LNCAP (cell line): ENCODE results near the gene WDR7.

Source experiments
- TF ChIP-seq, protein P1 (sequence below): fragments of 450-650 bp; IDR thresholded peaks from 2 replicates; pipeline ENCODE4 v1.5.1; 2017; ENCODE audit warnings: mild to moderate bottlenecking

WDR7 gene

DNA sequence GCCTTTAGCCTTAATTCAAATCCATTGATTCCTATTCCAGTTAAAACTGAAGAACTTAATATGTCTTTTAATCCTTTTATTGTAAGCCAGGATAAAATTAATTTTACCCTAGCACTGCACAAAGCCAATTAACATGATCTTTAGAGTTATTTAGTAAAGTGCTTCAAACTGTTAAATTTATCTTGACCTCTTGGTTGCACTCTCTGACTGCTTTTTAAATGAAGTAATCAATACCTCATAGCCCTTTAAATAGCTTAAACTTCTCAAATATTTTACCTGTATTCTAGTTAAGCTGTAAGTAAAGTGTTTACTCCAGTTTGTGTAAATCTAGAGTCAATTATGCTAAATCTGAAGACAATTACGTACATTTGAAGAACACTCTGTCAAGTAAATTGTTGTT lies 221.0 kb downstream of the WDR7 start:
- TF ChIP-seq, protein P1, sequence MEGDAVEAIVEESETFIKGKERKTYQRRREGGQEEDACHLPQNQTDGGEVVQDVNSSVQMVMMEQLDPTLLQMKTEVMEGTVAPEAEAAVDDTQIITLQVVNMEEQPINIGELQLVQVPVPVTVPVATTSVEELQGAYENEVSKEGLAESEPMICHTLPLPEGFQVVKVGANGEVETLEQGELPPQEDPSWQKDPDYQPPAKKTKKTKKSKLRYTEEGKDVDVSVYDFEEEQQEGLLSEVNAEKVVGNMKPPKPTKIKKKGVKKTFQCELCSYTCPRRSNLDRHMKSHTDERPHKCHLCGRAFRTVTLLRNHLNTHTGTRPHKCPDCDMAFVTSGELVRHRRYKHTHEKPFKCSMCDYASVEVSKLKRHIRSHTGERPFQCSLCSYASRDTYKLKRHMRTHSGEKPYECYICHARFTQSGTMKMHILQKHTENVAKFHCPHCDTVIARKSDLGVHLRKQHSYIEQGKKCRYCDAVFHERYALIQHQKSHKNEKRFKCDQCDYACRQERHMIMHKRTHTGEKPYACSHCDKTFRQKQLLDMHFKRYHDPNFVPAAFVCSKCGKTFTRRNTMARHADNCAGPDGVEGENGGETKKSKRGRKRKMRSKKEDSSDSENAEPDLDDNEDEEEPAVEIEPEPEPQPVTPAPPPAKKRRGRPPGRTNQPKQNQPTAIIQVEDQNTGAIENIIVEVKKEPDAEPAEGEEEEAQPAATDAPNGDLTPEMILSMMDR = no peak

DNA sequence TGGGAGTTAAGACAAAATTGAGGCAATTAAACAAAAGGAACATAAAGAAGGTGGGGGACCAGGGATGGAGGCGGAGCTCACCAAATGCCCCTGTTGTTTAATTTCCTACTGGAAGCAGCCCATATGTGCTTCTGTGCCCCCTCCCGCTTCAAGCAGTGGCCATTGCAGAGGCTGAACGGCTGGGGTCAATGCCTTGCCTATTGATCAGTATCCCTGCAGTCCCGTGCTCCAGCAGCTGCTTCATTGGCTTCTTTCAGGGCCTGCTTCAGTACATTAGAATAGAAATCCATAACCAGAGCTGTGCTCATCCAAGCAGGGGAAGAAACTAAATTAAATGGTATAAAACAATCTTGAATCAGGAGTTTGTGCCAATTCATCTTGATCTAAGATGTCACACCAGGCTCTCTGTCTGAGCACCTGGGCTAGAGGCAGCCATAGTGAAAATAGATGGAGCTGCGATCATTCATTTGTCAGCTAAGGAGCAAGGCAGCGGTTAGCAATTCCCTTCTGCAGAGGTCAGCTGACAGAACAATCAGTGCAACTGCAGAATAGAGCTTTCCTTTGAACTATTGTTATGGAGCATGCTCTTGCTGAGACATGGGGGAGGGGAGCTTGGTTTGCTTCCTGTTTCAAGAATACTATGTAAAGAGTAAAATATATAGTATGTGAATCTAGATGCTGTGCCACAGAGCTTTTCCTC lies 222.4 kb downstream of the WDR7 start:
- TF ChIP-seq, protein P1 = no peak

DNA sequence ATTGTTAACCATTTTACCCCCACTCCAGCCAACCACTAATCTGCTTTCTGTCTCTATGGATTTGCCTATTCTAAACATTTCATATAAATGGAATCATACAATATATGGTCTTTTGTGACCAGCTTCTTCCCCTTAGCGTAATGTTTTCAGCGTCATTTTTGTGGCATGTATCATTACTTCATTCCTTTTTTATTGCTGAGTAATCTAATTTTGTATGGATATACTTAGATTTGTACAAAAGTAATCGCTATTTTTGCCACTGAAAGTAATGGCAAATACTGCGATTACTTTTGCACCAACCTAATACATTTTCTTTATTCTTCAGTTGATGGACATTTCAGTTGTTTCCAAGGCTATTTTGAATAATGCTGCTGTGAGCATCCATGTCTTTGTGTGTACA lies 227.6 kb downstream of the WDR7 start:
- TF ChIP-seq, protein P1 = no peak

DNA sequence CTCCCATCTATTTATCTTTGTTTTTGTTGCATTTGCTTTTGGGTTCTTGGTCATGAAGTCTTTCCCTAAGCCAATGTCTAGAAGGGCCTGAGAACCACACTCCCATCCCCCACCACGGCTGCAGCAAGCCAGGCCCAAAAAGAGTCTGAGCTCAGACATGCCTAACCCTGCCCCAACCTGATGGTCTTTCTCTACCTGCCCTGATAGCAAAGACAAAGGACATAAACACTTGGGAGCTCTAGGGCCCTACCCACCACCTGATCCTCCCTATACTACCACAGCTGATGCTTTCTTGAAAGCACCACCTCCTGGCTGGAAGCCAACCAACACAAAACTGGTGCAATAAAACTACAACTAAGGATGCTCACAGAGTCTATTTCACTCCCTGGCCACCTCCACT lies 233.4 kb downstream of the WDR7 start:
- TF ChIP-seq, protein P1 = no peak

DNA sequence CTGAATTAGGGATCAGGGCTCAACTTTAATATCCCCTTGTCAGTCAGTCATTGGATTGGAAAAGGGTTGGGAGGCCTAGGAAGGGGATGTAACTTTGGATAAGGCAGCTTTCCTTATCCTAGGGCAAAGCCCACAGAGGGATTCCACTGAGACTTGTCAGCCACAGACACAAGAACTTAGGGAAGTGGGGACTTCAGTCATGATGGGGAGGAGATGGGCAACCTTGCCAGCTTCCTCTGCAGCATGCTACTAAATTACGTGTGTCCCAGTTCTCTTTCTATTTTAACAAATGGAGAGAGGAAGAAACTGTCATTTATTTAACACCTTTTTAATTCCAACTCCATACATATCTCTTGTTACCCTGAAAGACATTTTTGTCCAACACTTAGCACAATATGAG lies 237.8 kb downstream of the WDR7 start:
- TF ChIP-seq, protein P1 = no peak

DNA sequence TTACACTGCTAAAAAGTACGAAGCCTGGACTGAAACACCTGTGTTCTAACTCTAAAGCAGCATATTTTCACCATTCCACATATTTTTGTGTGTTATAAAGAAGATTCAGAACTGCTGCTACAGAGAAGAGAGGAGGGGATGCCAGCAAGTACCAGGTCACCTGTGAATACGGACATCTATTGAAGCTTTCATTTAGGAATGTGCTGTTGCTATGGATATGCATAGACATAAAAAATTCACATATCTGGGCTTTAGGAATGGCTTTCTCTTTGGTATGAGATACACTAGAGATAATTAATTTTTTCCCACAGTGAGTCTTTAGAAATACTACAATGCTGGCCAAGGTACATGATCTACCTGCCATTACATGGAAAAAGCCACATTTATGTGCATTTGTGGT lies 238.5 kb downstream of the WDR7 start:
- TF ChIP-seq, protein P1 = no peak

DNA sequence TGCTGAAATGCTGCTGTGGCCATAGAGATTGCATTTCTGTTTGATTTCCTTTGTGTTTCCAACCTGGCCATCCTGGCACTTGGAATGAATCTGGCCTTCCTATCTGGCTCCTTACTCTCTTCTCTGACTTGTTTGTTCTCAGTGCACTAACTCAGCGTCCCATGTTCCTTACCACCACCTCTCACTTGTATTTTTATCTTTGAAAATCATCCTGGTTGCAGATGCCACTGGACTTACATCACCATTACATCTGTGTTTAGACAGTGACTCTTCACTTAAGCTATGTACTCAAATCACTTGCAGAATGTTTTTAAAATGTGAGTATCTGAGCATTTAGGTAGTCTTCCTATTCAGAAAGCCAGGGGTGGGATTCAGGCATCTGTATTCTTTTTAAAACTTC lies 239.5 kb downstream of the WDR7 start:
- TF ChIP-seq, protein P1 = no peak

DNA sequence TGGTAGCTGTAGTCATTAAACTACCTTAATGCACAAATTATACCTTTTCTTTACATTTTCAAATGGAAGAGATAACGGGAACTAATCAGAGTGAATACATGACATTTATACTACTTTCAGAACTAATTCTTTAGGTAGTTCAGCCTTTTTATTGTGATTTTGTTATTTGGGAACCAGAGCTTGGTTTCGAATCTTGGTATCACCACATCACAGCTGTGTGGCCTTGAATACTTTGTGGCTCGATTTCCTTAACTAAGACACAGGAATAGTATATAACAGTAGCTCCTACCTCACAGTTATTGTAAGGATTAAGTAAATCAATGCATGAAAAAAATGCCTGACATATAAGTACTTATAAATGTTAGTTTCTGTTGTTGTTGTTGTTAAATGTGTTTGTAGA lies 240.0 kb downstream of the WDR7 start:
- TF ChIP-seq, protein P1 = no peak
